Panc1 (cell line): Measurements from ENCODE around the gene MPDU1.

Experiments
- POLR2AphosphoS5 ChIP-seq: IDR thresholded peaks from 2 replicates; pipeline ENCODE4 v1.6.1; 2012; ENCODE audit warnings: mild to moderate bottlenecking, low read depth, low read length, moderate library complexity
- TCF7L2 ChIP-seq: IDR thresholded peaks from 2 replicates; pipeline ENCODE4 v1.6.1; 2011; ENCODE audit warnings: mild to moderate bottlenecking, low read depth, low read length, inconsistent platforms
- TF ChIP-seq, protein P1 (sequence below): fragments of 450-650 bp; IDR thresholded peaks from 2 replicates; pipeline ENCODE4 v1.5.1; 2017; ENCODE audit warnings: mild to moderate bottlenecking

DNA sequence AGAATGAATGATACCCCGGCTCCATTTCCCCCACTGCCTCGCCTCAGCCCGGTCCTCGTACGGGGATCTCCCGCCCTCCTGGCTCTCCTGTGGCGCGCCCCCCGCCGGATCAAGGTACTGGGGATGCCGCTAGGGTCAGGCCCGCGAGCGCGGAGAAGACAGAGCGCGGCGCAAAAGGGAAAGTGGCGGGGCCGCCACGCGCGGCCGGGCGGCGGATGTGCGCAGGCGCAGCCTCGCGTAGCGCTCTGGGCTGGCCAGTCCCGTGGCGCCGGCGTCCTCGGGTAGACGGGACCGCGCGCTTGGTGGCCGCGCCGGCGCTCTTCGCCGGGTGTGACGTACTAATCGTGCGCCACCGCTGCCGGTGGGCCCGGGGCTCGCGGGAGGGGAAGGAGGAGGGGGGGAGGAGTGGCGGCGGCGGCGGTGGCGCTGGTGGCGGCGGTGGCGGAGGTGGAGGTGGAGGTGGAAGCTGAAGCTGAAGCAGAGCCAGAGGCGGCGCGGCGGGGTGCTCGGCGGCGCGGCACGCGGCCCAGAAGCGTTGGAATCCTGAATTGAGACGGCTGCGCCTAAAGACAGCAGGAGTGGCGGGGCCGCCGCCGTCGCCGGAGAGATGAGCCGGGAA, 22.0 kb upstream of the MPDU1 start, which contains the start of gene SENP3:
- TF ChIP-seq, protein P1, sequence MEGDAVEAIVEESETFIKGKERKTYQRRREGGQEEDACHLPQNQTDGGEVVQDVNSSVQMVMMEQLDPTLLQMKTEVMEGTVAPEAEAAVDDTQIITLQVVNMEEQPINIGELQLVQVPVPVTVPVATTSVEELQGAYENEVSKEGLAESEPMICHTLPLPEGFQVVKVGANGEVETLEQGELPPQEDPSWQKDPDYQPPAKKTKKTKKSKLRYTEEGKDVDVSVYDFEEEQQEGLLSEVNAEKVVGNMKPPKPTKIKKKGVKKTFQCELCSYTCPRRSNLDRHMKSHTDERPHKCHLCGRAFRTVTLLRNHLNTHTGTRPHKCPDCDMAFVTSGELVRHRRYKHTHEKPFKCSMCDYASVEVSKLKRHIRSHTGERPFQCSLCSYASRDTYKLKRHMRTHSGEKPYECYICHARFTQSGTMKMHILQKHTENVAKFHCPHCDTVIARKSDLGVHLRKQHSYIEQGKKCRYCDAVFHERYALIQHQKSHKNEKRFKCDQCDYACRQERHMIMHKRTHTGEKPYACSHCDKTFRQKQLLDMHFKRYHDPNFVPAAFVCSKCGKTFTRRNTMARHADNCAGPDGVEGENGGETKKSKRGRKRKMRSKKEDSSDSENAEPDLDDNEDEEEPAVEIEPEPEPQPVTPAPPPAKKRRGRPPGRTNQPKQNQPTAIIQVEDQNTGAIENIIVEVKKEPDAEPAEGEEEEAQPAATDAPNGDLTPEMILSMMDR = no peak
- TF ChIP-seq TCF7L2 = no peak
- TF ChIP-seq POLR2AphosphoS5 = peak; percentile 48; the same call in 1 of the 2 replicates
